HG03575 (cell line): Measurements from ENCODE around the gene GPR85.
A peak's percentile ranks its signal among the peaks of the same experiment; 100 is the strongest.
"Not testable (repeated sequence)": the region's sequence is repeated elsewhere in the genome, so short reads cannot be mapped to it uniquely, and the experiment has no call there.

Source experiments
- ATAC-seq: cut with Tn5 transposase; IDR thresholded peaks from one replicate; pipeline ENCODE4 v1.9.1; 2021; ENCODE audit not compliant: unreplicated experiment, insufficient number of reproducible peaks, low FRiP score; ENCODE audit errors: extremely low read depth

The GPR85 gene, protein sequence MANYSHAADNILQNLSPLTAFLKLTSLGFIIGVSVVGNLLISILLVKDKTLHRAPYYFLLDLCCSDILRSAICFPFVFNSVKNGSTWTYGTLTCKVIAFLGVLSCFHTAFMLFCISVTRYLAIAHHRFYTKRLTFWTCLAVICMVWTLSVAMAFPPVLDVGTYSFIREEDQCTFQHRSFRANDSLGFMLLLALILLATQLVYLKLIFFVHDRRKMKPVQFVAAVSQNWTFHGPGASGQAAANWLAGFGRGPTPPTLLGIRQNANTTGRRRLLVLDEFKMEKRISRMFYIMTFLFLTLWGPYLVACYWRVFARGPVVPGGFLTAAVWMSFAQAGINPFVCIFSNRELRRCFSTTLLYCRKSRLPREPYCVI

DNA sequence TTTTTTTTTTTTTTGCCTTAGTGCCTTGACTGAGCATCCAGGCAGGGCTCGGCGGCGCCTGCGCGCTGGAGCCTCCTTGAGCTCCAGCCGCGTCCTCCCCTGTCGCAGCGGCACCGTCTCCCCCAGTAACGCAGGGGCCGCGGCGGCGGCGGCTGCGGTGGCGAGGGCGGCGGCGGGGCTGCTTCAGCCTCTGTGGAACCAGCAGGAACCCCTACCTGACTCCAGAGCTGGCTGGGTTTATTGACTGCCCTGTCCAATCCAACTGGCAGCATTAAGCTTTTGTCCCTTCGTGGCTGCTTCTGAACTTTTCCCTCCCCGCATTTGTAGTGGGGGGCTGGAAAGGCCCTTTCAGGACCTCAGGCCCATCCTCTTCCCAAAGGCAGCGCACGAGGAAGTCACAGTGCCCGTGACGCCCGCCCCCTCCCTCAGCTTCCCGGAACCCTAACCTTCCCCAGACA is at the start of gene GPR85:
Gene GPR85, minus strand, starts transcription at position 397 of the 458 bp plus-strand sequence. CDS start 2,106 bp downstream, outside the sequence.
- ATAC-seq, result no peak

DNA sequence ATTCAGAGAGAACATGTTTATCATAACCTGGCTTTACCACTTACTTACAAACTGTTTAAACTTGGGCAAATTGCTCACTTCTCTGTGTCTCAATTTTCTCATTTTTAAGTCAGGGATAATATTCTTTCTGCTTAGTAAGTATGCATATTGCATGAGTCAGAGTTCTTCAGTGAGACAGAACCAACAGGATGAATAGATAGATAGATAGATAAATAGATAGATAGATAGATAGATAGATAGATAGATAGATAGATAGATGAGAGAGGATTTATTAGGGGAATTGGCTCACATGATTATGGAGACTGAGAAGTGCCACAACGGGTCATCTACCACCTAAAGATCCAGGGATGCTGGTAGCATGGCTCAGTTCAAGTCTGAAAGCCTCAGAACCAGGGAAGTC is 47.4 kb upstream of the GPR85 start:
- no peak for ATAC-seq

DNA sequence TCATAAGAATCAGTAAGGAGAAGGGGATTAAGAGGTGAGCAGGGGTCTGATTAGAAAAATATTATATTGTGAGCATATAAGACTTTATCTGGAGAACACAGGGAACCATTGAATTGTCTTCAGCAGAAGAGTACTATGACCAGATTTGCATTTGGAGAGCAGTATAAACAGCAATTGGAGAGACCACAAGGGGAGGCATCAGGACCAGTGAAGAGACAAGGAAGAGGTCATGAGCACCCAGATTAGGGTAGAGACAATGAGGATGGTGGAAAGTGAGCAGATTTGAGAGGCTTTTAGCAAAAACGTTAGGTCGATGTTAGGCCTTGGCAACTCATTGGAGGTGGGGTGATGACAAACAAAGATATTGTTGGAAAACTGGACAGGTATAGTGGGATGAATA is 44.7 kb upstream of the GPR85 start:
- ATAC-seq, result no peak

DNA sequence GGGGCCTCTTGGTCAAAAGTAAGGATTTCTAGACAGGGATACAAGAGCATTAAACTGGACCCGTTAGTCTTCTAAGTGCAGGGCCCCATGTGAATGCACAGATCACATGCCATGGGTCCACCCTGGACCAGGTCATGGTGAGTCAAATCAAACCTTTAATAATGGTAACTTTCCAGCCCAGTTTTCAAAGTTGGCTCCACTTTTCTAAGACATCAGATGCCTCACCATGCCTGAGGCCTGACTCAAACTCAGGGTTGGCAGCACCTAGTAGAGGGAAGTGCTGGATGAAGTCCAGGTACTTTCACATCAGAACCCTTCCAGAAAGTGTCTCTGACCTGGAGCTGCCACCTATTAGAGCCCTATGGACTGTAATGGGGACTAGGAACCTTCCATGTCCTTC is 41.4 kb upstream of the GPR85 start:
- ATAC-seq, result no peak

DNA sequence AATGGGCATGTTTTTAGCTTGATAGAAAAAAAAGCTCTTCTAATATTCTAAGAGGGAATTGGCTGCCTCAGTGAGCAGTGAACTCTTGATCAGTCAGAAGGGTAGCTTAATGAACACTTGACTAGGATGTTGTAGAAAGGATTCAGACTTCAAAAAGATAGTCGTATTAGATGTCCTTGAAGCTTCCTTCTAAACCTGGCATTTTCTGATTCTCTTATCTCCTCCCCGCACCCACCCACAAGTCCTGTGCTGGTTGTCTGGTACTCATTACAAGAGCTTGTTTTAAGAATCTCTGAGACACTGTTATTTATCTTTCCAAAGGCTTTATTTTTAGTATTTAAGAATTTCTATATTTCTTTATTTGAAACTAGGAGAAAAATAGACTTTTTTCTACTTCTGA is 39.1 kb upstream of the GPR85 start:
- ATAC-seq, result no peak

DNA sequence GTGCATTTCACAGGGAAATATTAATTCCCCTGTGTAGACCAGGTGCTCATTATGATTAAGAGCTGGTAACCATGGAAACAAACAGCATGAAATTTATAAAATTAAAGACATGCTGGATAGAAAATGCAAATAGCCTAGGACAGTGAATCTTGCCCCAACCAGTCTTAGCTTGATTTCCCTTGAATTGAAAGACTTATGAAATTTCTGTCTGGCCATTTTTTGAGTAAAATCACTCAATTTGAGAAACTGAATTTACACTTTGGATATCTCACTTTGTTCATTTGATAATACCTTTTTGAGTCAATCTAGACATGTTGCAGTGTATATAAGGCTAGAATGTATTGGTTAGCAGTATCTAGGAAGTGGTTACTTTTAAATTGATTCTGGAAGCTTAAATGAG is 36.1 kb upstream of the GPR85 start:
- ATAC-seq, result no peak

DNA sequence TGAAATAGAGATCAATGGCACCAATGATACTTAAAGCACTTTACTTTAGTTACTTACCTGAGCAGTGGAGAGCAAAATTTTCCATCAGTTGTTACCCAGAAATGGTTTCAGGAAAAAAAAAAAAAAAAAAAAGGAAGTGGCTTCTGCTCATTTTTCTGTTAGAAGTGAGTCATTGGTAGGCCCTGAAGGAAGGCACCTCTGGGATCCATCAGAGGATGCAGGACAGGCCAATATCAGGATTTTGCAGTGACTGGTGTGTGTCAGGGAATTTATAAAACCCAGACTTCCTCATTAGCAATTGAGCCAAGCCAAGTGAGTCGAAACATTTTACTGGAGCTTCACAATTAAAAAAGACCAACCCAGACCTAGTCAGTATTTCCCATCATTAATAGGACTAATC is 34.0 kb upstream of the GPR85 start:
- no peak for ATAC-seq

DNA sequence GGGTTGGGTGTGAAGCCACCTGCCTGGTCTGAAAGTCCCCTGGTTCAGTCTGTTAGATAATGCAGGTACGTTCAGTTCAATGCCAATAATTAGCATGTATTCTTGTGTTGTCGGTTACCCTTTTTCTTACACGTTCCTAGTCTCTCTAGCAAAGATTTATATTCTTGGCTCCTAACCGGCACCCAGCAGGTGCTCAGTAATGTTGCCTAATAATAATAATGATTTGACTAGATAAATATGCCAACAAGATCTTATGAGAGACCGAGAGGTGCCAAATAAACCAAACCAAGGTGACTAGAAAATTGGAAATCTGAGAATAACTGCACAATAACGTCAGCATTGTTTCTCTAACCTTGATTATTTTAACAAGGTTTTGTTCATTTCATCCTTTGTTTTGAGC is 32.8 kb upstream of the GPR85 start:
- ATAC-seq, result no peak

DNA sequence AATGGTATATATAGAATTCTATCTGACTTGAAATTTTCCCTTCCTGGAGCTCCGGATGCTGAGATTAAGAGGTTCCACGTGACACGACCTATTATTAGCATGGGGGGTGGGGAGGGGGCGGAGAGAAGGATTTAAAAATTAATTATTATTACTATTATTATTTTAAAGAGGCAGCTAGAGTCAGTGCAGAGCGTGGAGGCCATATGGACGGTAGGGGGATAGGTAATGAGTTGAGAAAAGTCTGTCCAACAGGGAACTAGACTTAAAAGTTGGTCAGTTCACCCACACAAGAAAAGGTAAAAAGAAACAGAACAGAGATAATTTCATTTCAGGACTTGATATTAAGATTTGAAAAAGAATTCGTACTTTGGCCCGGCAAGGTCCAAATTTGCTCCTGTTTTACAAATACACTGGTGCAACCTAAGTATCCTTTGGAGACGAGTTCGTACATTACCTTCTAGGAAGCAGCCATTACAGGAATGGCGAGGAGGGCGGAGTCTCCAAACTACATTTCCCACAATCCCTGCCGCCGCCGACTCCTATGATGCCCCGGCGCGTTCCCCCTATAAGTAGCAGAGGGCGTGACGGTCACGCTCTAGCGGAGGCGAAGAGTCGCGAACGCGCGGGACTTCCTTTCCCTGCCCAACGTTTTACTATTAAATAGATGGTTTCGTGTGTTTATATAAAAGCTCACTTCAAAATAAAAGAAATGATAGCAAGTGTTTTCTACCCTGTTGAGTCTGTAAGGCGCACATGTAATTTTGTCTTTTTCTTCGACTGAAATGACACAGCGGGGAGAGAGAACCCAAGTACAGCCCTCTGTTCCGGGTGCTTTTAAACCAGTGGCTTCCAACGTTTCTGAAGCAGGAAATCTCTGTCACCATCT is 31.7 kb upstream of the GPR85 start, which contains the start of gene SMIM30:
Gene SMIM30, minus strand, starts transcription at position 481 of the 886 bp plus-strand sequence. CDS start 976 bp downstream, outside the sequence.
- ATAC-seq, result peak; percentile 94

DNA sequence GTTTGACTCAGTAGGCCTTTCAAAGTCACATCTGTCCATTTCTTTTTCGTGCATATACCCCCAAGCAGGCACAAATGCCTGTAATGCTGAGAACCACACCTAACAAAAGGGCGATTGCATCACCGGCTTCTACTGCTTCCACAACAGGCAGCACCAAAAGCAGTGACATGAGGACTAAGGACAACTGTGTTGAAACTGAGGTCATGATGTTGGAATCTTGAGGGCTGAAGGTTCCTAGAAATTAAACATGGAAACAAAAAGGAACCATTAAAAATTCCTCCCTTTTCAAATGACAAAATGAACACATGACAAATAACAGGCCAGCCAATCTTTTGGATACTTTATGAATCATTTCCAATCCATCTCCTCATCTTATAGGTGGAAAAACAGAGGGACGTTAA is 30.7 kb upstream of the GPR85 start:
- not testable (repeated sequence) for ATAC-seq

DNA sequence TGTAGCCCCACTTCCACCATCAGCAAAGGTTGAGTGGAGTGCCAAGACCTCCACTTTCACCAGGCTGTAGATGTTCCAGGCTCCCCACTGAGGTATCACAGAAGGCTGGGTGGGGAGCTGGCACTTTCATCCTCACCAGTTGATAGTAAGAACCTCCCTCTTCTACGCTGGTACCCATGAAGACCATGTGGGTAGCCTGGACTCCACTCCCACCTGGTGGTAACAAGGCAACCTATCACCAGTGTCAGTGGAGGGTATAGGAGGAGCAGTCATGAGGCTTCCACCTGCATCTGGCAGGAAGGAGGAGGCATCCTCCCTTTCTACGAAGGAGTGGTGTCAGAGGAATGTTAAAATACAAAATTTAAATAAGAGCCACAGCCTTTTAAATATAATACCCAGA is 27.3 kb upstream of the GPR85 start:
- no peak for ATAC-seq

DNA sequence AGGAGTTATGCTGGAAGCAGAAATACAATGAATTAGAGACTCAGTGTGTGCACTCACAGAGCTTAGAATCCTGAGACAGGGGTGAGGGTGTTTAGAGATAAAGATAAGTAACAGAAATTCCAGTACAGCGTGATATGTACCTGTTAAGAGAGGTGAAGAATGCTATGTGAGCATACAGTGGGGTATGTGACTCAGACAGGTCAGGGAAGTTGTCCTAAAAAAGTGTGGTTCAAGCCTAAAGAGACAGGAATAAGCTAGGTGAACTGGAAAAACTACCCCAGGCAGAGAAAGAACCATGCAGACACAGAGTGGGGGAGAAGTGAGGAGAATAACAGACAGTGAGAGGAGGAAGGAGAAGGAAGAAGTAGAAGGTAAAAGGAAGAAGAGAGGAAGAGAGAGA is 23.1 kb upstream of the GPR85 start:
- ATAC-seq, result no peak

DNA sequence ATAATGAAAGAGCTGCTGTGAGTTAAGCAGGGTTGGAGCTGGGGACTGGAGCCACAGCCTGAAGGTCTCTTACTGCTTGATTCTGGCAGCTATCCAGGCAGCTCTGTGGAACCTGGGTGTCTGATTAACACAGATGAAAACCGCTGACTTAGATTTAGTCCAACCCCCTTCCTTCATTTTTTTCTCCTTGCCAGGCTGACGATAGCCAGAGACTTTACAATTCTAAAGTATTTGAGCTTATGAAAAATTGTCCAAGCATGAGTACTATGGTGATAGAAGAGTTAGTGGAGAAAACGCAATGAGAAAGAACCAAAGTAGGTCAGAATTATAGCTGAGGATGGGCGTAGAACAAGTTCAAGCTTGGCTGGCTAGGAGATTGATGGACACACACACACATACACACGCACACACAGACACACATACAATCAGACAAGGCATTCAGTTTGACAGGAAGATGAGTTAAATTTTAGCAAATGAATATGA is 13.5 kb upstream of the GPR85 start:
- ATAC-seq, result no peak

DNA sequence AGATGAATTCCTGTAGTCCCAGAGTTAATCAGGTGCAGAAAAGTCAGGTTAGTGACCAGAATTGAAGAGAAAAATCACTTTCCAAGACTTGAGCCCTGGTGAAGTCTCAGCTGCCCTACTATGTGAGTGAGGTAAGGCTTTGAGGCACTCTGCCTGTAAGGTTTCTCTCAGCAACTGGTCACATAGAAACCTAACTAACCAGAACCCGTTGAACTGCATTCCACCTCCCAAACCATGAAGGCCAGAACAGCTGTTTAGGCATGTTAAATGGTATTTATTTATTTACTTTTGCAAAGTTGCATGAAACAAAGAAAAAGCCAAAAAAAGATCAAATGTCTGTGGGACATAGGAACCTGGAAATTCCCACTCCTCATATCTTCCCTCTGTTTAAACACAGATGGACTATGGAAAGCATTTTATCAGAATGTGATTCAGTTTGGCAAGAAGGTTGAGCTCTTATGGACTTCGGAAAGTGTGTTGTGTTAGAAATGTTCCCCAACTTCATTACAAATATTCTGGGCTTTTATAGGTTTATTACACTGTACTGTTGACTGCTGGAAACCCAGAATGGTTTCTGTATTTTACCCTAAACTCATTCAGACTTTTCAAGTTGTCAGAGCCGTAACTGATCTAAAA is 12.8 kb upstream of the GPR85 start:
- ATAC-seq, result no peak

DNA sequence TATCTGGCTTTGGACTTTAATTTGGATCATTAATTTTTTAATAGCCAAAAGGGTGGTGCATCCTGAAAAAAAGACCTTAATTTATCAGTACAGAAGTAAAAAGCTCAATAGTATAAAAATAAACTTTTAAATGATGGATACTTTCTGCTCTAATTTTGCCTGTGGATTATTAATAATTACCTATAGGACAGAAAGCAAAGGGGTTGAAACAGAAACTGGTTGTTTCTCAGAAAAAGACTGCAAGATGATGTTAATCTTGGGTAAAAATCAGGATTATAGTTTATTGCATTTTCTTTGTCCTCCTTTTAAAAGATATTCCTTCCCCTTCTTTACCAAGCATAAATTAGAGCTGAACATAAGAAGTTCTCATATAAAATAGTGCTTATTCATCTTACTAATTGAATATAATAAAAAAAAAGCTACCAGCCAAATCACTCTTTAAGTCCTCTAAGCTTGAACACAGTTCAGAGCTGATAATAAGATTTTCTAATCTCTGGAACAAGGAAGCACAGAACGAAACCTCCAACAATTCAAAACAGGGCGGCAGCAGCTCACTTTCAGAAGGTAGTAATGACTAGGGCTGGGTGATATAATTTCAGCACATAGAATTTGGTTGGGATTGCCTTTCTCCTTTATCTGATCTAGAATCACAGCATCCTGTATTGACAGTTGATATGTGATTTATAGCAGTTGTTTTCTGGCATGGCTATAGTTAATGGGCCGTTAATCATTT is 8.1 kb upstream of the GPR85 start:
- ATAC-seq, result no peak

DNA sequence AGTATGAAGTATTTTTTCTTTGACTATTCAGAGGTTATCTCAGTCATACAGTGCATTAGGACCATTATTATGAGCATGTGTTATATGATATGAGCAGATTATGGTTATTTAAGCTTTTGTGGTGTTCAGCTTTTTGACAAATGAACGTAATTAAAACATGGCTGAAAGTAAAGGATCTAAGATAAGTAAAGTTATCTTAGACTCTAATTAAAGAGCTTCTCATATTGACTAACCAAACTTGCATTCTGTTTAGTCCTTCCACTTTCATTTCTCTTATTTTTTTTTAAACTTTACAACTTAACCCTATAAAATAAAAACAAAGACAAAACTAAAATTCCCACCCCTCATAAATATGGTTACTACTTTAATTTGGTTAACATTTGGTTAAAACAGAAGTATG is 6.9 kb upstream of the GPR85 start:
- ATAC-seq, result no peak

DNA sequence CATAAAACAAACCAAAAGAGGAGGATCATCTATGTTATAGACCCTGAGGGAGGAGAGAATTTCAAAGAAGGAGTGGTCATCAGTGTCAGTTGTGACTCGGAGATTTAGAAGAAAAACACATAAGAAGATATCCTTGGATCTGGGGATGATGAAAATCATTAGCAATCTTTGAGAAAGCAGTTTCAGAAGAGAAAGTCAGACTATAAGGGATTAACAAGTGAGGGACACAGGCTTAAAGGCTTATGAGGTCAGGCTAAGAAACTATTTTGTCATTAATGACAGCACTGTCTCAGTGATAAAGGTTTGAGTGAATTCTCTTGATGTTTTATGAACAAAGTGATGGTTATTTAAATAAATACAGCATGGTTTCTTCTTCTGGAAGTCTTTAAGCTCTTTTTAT is 6.1 kb upstream of the GPR85 start:
- ATAC-seq, result no peak

DNA sequence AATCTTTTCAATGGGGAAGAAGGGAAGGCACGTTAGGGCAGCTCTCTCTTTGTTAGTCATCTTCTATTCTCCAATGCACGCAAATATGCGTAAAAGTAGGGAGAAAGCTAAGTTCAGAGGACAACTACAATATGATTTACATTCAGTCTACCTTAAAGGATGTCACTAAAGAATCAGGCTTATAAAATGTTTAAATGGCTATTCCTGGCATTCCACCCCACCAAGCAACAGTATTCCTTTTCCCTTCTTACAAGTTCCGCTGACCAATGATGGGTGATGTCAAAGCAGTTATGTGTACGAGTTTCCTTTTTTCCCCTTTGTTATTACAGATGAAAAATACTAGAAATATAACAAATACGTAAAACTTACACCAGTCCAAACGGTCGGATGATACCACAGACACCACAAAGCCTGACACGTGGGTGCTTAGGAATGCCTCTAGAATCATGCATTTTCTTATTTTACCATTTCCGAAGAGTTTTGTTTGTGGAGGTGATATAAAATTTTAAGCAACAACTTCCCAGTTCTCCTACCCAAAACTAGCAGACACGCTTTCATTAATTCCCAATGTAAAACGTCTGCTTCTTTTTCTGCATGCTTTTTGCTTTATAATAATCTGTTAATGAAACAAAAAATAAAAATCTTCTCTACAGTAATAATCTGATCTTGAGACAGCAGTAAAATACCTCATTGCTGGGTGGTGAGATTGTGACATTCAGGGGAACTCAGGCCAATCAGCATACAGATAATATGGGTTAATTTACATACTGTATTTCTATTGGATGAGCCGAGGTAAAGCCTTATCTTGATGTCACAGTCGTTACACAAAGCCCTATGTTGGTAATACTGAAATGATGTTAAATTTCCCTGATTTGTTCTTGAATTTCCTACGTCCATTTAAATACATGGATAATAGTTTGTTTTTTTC is 708 bp upstream of the GPR85 start:
- no peak for ATAC-seq
